ENCODE measurements around the gene ARPC1B. TPM values are rescaled to one million over a fixed set of nuclear protein-coding genes. Genes with fewer than 3 reads are reported as not detected.
"Not testable (repeated sequence)": the region's sequence is repeated elsewhere in the genome, so short reads cannot be mapped to it uniquely, and the experiment has no call there.

The ARPC1B gene
- total RNA-seq, 1 donor from 2014 or later = 9.5 TPM

DNA sequence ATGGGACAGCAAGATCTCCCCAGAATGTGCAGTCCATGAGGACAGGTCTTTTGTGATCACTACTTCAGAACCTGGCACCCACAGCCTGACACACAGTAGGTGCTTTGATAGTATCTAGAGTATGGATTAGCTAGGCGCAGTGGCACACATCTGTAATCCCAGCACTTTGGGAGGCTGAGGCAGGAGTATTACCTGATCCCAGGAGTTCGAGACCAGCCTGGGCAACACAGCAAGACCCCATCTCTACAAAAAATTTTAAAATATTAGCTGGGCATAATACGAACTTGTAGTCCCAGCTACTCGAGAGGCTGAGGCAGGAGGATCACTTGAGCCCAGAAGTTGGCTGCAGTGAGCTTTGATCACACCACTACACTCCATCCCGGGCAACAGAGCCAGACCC lies 22.3 kb upstream of the ARPC1B start:
- Mint-ChIP-seq H3K4me1 (ENCODE audit: low read depth, unreplicated experiment) (no peaks in the 10 kb centered on the region), H3K27ac (ENCODE audit: unreplicated experiment) (no peak overlapping the region), H3K4me3 (ENCODE audit: unreplicated experiment) (no peak overlapping the region), H3K27me3 (ENCODE audit: unreplicated experiment) (no peaks in the 10 kb centered on the region), H3K36me3 (ENCODE audit: unreplicated experiment) (no peaks in the 10 kb centered on the region), H3K9me3 (ENCODE audit: unreplicated experiment) (no peaks in the 10 kb centered on the region)
- DNase-seq = no peak
- TF ChIP-seq, protein P1, sequence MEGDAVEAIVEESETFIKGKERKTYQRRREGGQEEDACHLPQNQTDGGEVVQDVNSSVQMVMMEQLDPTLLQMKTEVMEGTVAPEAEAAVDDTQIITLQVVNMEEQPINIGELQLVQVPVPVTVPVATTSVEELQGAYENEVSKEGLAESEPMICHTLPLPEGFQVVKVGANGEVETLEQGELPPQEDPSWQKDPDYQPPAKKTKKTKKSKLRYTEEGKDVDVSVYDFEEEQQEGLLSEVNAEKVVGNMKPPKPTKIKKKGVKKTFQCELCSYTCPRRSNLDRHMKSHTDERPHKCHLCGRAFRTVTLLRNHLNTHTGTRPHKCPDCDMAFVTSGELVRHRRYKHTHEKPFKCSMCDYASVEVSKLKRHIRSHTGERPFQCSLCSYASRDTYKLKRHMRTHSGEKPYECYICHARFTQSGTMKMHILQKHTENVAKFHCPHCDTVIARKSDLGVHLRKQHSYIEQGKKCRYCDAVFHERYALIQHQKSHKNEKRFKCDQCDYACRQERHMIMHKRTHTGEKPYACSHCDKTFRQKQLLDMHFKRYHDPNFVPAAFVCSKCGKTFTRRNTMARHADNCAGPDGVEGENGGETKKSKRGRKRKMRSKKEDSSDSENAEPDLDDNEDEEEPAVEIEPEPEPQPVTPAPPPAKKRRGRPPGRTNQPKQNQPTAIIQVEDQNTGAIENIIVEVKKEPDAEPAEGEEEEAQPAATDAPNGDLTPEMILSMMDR (IDR thresholded peaks at IDR 0.05; ENCODE audit: partially characterized antibody, unreplicated experiment) = no peak

DNA sequence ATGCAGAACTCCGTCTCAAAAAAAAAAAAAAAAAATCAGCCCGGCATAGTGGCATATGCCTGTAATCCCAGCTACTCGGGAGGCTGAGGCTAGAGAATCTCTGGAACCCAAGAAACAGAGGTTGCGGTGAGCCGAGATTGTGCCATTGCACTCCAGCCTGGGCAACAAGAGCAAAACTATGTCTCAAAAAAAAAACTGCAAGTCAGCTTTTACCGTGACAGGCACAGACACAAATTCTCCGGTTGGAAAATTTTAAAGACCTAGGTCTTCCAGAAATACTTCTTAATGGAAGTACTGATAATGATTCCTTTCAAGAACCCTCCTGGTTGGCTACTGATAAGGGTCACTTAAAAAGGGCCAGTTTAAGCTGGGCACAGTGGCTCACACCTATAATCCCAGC lies 19.4 kb upstream of the ARPC1B start:
- no peaks in the 10 kb centered on the region for H3K9me3 Mint-ChIP-seq (ENCODE audit: unreplicated experiment)
- H3K27ac Mint-ChIP-seq (ENCODE audit: unreplicated experiment) = no peak overlapping the region
- H3K4me3 Mint-ChIP-seq (ENCODE audit: unreplicated experiment) = no peak overlapping the region
- no peaks in the 10 kb centered on the region for H3K27me3 Mint-ChIP-seq (ENCODE audit: unreplicated experiment)
- no peak for DNase-seq
- H3K4me1 Mint-ChIP-seq (ENCODE audit: low read depth, unreplicated experiment) = no peaks in the 10 kb centered on the region
- TF ChIP-seq, protein P1 (IDR thresholded peaks at IDR 0.05; ENCODE audit: partially characterized antibody, unreplicated experiment) = no peak
- peaks cover 6% of the 10 kb centered on the region for H3K36me3 Mint-ChIP-seq (ENCODE audit: unreplicated experiment)

DNA sequence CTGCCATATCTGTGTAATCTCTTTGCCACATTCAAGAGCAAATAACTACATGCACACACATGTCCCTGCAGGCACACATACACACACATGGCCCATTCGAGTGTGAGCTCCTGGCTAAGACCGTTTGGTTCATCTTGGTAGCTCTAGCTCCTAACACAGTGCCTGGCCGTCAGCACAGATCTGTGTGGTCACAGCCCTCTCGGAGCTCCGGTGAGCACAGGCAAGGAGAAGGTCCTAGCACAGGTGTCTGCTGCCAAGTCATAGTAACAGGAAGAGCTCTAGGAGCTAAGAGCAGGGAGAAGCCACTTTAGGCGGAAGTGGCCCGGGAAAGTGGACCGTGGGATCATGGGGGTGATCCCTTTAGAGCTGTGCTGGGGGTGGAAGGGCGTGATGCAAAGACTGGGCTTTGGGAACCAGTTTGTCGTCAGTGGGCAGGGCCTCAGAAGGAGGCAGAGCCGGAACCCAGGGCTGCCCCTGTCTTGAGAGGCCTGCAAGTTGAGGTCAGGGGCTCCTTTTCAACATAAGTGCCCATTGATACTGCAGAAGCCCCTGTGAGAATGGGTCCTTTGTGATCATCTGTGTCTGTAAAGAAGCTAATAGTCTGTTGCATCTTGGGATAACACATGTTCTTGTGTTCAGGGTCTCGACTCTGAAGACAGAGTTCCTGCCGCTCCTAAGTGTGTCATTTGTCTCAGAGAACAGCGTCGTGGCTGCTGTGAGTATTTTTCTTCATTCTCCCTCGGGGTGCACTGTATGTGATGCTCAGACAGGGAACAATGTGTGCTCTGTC lies 16.6 kb upstream of the ARPC1B start:
- Mint-ChIP-seq H3K27me3 (ENCODE audit: unreplicated experiment) (no peaks in the 10 kb centered on the region), H3K4me1 (ENCODE audit: low read depth, unreplicated experiment) (no peaks in the 10 kb centered on the region), H3K4me3 (ENCODE audit: unreplicated experiment) (no peak overlapping the region), H3K9me3 (ENCODE audit: unreplicated experiment) (peaks cover 1% of the 10 kb centered on the region), H3K36me3 (ENCODE audit: unreplicated experiment) (peaks cover 6% of the 10 kb centered on the region), H3K27ac (ENCODE audit: unreplicated experiment) (no peak overlapping the region)
- no peak for DNase-seq
- TF ChIP-seq, protein P1 (IDR thresholded peaks at IDR 0.05; ENCODE audit: partially characterized antibody, unreplicated experiment) = no peak

DNA sequence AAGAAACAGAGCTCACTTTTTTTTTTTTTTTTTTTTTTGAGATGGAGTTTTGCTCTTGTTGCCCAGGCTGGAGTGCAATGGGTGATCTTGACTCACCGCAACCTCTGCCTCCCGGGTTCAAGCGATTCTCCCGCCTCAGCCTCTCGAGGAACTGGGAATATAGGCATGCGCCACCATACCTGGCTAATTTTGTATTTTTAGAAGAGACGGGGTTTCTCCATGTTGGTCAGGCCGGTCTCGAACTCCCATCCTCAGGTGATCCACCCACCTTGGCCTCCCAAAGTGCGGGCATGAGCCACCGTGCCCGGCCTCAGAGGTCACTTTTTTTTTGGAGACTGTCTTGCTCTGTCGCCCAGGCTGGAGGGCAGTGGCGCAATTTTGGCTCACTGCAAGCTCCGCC lies 16.0 kb upstream of the ARPC1B start:
- not testable (repeated sequence) for H3K9me3 Mint-ChIP-seq (ENCODE audit: unreplicated experiment); H3K4me1 Mint-ChIP-seq (ENCODE audit: low read depth, unreplicated experiment); H3K36me3 Mint-ChIP-seq (ENCODE audit: unreplicated experiment); H3K4me3 Mint-ChIP-seq (ENCODE audit: unreplicated experiment); DNase-seq; H3K27me3 Mint-ChIP-seq (ENCODE audit: unreplicated experiment); H3K27ac Mint-ChIP-seq (ENCODE audit: unreplicated experiment)

DNA sequence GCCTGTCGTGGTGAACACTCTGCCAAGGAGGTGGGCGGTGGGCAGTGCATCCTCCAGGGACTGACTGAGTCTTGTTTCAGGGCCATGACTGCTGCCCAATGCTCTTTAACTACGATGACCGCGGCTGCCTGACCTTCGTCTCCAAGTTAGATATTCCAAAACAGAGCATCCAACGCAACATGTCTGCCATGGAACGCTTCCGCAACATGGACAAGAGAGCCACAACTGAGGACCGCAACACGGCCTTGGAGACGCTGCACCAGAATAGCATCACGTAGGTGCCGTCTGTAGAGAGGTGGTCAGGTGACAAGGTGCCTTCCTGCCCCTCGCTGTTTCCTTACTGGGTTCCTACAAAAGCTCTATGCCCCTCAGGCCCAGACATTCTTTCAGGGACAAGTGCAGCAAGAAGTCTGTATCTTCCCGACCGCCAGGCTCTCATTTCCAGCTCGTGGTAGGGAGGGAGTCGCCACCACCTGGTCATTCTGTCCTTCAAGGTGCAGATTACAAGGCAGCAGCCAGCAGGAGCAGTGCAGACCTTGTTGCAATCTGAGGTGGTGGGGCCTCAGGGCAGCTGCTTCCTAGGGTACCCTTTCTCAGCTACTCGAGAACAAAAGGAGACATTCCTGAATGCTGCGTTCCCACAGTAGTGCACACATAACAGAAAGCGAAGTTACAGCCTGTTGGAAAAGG lies 14.9 kb upstream of the ARPC1B start:
- Mint-ChIP-seq H3K4me1 (ENCODE audit: low read depth, unreplicated experiment) (no peaks in the 10 kb centered on the region), H3K36me3 (ENCODE audit: unreplicated experiment) (peaks cover 6% of the 10 kb centered on the region)
- DNase-seq = no peak

More for the DNA sequence above, 14.9 kb upstream of the ARPC1B start:
- H3K9me3 Mint-ChIP-seq (ENCODE audit: unreplicated experiment) = peaks cover 2% of the 10 kb centered on the region
- TF ChIP-seq, protein P1 (IDR thresholded peaks at IDR 0.05; ENCODE audit: partially characterized antibody, unreplicated experiment) = no peak
- H3K27me3 Mint-ChIP-seq (ENCODE audit: unreplicated experiment) = no peaks in the 10 kb centered on the region
- no peak overlapping the region for H3K4me3 Mint-ChIP-seq (ENCODE audit: unreplicated experiment)
- no peak overlapping the region for H3K27ac Mint-ChIP-seq (ENCODE audit: unreplicated experiment)
